Neural cell (in vitro differentiated cells): ENCODE measurements around the gene RNGTT. TPM values are rescaled to one million over a fixed set of nuclear protein-coding genes. Genes with fewer than 3 reads are reported as not detected.

ENCODE experiments used
- H2AFZ ChIP-seq: fragments of 200-600, 300-800 bp; sonication (generic), shearing (Covaris generic); 2 replicates; pipeline ENCODE4 v1.6.0; 2014; ENCODE audit warnings: low read depth, mild to moderate bottlenecking, antibody characterized with exemption, low read length, moderate library complexity
- H3F3A ChIP-seq: fragments of 200-600 bp; shearing (Covaris generic); 2 replicates; pipeline ENCODE4 v1.6.1; 2016; ENCODE audit warnings: mild to moderate bottlenecking, moderate library complexity, mixed read lengths, antibody characterized with exemption, low read length; ENCODE audit not compliant: insufficient read depth, poor library complexity, severe bottlenecking
- H3K27ac ChIP-seq: fragments of 200-600, 300-800 bp; sonication (generic), shearing (Covaris generic); 2 replicates; pipeline ENCODE4 v1.5.1; 2014; ENCODE audit warnings: mild to moderate bottlenecking, low read length, moderate library complexity
- H3K27me3 ChIP-seq: fragments of 300-800, 200-600 bp; sonication (generic), shearing (Covaris generic); 2 replicates; pipeline ENCODE4 v1.6.0; 2014; ENCODE audit warnings: mild to moderate bottlenecking, low read depth, low read length, moderate library complexity; ENCODE audit not compliant: insufficient read depth
- H3K36me3 ChIP-seq: fragments of 300-800, 200-600 bp; sonication (generic), shearing (Covaris generic); 2 replicates; pipeline ENCODE4 v1.5.1; 2014; ENCODE audit warnings: mild to moderate bottlenecking, antibody characterized with exemption, low read length, moderate library complexity; ENCODE audit not compliant: insufficient read depth
- H3K4me2 ChIP-seq: fragments of 300-800, 200-600 bp; sonication (generic), shearing (Covaris generic); 2 replicates; pipeline ENCODE4 v1.6.0; 2014; ENCODE audit warnings: mild to moderate bottlenecking, low read length
- H3K4me3 ChIP-seq: fragments of 300-800, 200-600 bp; sonication (generic), shearing (Covaris generic); 2 replicates; pipeline ENCODE4 v1.5.1; 2014; ENCODE audit warnings: mild to moderate bottlenecking, low read length, moderate library complexity
- H3K79me2 ChIP-seq: fragments of 200-600 bp; shearing (Covaris generic); replicated peaks from 2 replicates; pipeline ENCODE4 v1.6.0; 2014; ENCODE audit warnings: mild to moderate bottlenecking, low read length, moderate library complexity; ENCODE audit not compliant: insufficient read depth
- H3K9ac ChIP-seq: fragments of 300-800, 200-600 bp; sonication (generic), shearing (Covaris generic); 2 replicates; pipeline ENCODE4 v1.6.1; 2016; ENCODE audit warnings: mild to moderate bottlenecking, low read length, mixed read lengths
- H3K9me2 ChIP-seq: fragments of 200-600 bp; shearing (Covaris generic); 2 replicates; pipeline ENCODE4 v1.6.1; 2016; ENCODE audit warnings: mild to moderate bottlenecking, low read length, mixed read lengths; ENCODE audit not compliant: insufficient read depth
- H3K9me3 ChIP-seq: fragments of 200-600, 300-800 bp; sonication (generic), shearing (Covaris generic); 2 replicates; pipeline ENCODE4 v1.6.1; 2016; ENCODE audit warnings: mild to moderate bottlenecking, mixed run types, low read length, moderate library complexity, mixed read lengths
- H4K20me1 ChIP-seq: fragments of 200-600 bp; shearing (Covaris generic); 2 replicates; pipeline ENCODE4 v1.6.1; 2016; ENCODE audit warnings: mild to moderate bottlenecking, mixed run types; ENCODE audit not compliant: insufficient read depth
- EP300 ChIP-seq: fragments of 450-650 bp; conservative IDR thresholded peaks from 2 replicates; pipeline ENCODE4 v1.6.1; 2014; ENCODE audit warnings: antibody characterized with exemption, mild to moderate bottlenecking, moderate library complexity; ENCODE audit not compliant: poor library complexity, severe bottlenecking
- EZH2 ChIP-seq: fragments of 200-600, 300-800 bp; shearing (Covaris generic), sonication (generic); IDR thresholded peaks from 2 replicates; pipeline ENCODE4 v1.6.1; 2014; ENCODE audit warnings: antibody characterized with exemption, low read length, borderline replicate concordance, mild to moderate bottlenecking; ENCODE audit not compliant: insufficient read depth, poor library complexity, severe bottlenecking
- MXI1 ChIP-seq: fragments of 450-650 bp; conservative IDR thresholded peaks from 2 replicates; pipeline ENCODE4 v1.6.1; 2014; ENCODE audit warnings: antibody characterized with exemption, mild to moderate bottlenecking; ENCODE audit not compliant: poor library complexity, severe bottlenecking
- POLR2AphosphoS5 ChIP-seq: IDR thresholded peaks from 2 replicates; pipeline ENCODE4 v1.6.1; 2012
- RAD21 ChIP-seq: fragments of 450-650 bp; conservative IDR thresholded peaks from 2 replicates; pipeline ENCODE4 v1.6.1; 2014; ENCODE audit warnings: antibody characterized with exemption, mild to moderate bottlenecking, moderate library complexity
- REST ChIP-seq: IDR thresholded peaks from 2 replicates; pipeline ENCODE4 v1.6.1; 2012; ENCODE audit warnings: borderline replicate concordance
- SMC3 ChIP-seq: fragments of 450-650 bp; conservative IDR thresholded peaks from 2 replicates; pipeline ENCODE4 v1.6.1; 2014; ENCODE audit warnings: antibody characterized with exemption, mild to moderate bottlenecking, moderate library complexity; ENCODE audit not compliant: poor library complexity
- TAF1 ChIP-seq: IDR thresholded peaks from 2 replicates; pipeline ENCODE4 v1.6.1; 2012; ENCODE audit warnings: low read depth
- polyA plus RNA-seq: library from polyadenylated mRNA; depleted of rRNA; stranded (reverse); fragments of >200 nt; gene quantifications from 2 replicates; pipeline ENCODE4 v1.2.3, GENCODE V29; 2014
- TF ChIP-seq, protein P1 (sequence below): fragments of 450-650 bp; IDR thresholded peaks from 2 replicates; pipeline ENCODE4 v1.5.1; 2014; ENCODE audit warnings: antibody characterized with exemption, mild to moderate bottlenecking, moderate library complexity; ENCODE audit not compliant: poor library complexity, severe bottlenecking

RNGTT gene
- polyA plus RNA-seq, 1 donor from 2014 or later, result 28.3 TPM

- Histone ChIP-seq H3K9me3 (no peaks in the 10 kb centered on the region), H3K79me2 (no peaks in the 10 kb centered on the region), H3F3A (no peaks in the 10 kb centered on the region), H3K4me3 (no peak overlapping the region), H3K4me2 (no peak overlapping the region), H3K9me2 (no peaks in the 10 kb centered on the region), H3K9ac (no peak overlapping the region), H3K36me3 (no peaks in the 10 kb centered on the region), H2AFZ (no peak overlapping the region), H4K20me1 (no peaks in the 10 kb centered on the region), H3K27ac (no peak overlapping the region), H3K27me3 (no peaks in the 10 kb centered on the region)
- no peak for TF ChIP-seq SMC3
- TF ChIP-seq POLR2AphosphoS5, result no peak
- TF ChIP-seq EP300, result no peak
- TF ChIP-seq TAF1, result no peak
- TF ChIP-seq, protein P1, sequence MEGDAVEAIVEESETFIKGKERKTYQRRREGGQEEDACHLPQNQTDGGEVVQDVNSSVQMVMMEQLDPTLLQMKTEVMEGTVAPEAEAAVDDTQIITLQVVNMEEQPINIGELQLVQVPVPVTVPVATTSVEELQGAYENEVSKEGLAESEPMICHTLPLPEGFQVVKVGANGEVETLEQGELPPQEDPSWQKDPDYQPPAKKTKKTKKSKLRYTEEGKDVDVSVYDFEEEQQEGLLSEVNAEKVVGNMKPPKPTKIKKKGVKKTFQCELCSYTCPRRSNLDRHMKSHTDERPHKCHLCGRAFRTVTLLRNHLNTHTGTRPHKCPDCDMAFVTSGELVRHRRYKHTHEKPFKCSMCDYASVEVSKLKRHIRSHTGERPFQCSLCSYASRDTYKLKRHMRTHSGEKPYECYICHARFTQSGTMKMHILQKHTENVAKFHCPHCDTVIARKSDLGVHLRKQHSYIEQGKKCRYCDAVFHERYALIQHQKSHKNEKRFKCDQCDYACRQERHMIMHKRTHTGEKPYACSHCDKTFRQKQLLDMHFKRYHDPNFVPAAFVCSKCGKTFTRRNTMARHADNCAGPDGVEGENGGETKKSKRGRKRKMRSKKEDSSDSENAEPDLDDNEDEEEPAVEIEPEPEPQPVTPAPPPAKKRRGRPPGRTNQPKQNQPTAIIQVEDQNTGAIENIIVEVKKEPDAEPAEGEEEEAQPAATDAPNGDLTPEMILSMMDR, result no peak
- no peak for TF ChIP-seq EZH2
- no peak for TF ChIP-seq MXI1
- TF ChIP-seq REST, result no peak
- no peak for TF ChIP-seq RAD21
Observed at GRCh38 chr6:88877893-88878292, 85.5 kb downstream of the RNGTT start.

DNA sequence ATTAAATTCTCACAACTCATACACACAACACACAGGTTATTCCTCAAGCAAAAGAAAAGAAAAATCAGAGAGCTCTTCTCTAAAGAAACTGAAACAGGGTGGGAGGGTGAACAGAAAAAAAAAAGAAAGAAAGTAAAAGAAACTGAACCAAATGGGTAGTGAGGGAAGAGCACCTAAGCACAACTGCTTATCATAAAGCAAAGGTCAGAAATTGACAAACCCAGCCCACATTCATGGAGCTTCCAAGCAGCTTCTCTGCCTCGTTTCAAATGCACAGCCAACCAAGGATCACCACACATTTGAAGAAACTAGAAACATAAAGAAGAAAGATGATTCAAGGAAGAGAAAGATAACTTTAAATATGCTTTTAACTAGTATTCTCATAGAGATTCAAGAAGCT, 90.5 kb downstream of the RNGTT start:
- Histone ChIP-seq H4K20me1 (no peaks in the 10 kb centered on the region), H3K27me3 (no peaks in the 10 kb centered on the region), H3F3A (no peaks in the 10 kb centered on the region), H3K9me2 (no peaks in the 10 kb centered on the region), H3K4me2 (no peak overlapping the region), H3K9ac (no peak overlapping the region), H2AFZ (no peak overlapping the region), H3K4me3 (no peak overlapping the region), H3K79me2 (no peaks in the 10 kb centered on the region), H3K27ac (no peak overlapping the region), H3K9me3 (no peaks in the 10 kb centered on the region), H3K36me3 (no peaks in the 10 kb centered on the region)
- TF ChIP-seq POLR2AphosphoS5 (no peak), MXI1 (no peak), SMC3 (no peak), REST (no peak), EP300 (no peak)
- TF ChIP-seq, protein P1, result no peak
